ENCODE measurements around the gene THRB.

Gene THRB

GRCh38 chr3:24476871-24477656 is 17.6 kb downstream of the THRB start:
- TF ChIP-seq EZH2 (IDR thresholded peaks at IDR 0.05) = no peak
- no peak for TF ChIP-seq POLR2AphosphoS5 (IDR thresholded peaks at IDR 0.05; ENCODE audit: borderline replicate concordance, low read depth, low read length)
- TF ChIP-seq FOXP2 (optimal IDR thresholded peaks at IDR 0.05; ENCODE audit: control extremely low read depth, extremely low read length, insufficient read depth) = no peak
- H3K27ac ChIP-seq = no peak overlapping the region
- no peaks in the 10 kb centered on the region for H3K36me3 ChIP-seq (ENCODE audit: insufficient read depth, low read length)
- no peak overlapping the region for H3K4me3 ChIP-seq
- DNase-seq (ENCODE audit: low read depth, low spot score) = no peak
- no peak overlapping the region for H3K9ac ChIP-seq (ENCODE audit: insufficient read length)
- H3K9me3 ChIP-seq (ENCODE audit: low read depth, low read length) = no peaks in the 10 kb centered on the region

GRCh38 chr3:24475925-24476324 is 18.7 kb downstream of the THRB start:
- no peak for DNase-seq (ENCODE audit: low read depth, low spot score)
- no peak overlapping the region for H3K4me3 ChIP-seq
- TF ChIP-seq EZH2 (IDR thresholded peaks at IDR 0.05) = no peak
- no peak for TF ChIP-seq POLR2AphosphoS5 (IDR thresholded peaks at IDR 0.05; ENCODE audit: borderline replicate concordance, low read depth, low read length)
- TF ChIP-seq FOXP2 (optimal IDR thresholded peaks at IDR 0.05; ENCODE audit: control extremely low read depth, extremely low read length, insufficient read depth) = no peak

GRCh38 chr3:24474862-24475261 is 19.8 kb downstream of the THRB start:
- Histone ChIP-seq H3K9ac (ENCODE audit: insufficient read length) (no peak overlapping the region), H3K9me3 (ENCODE audit: low read depth, low read length) (no peaks in the 10 kb centered on the region), H3K27ac (no peak overlapping the region), H3K36me3 (ENCODE audit: insufficient read depth, low read length) (no peaks in the 10 kb centered on the region), H3K4me3 (no peak overlapping the region)
- no peak for DNase-seq (ENCODE audit: low read depth, low spot score)
- no peak for TF ChIP-seq EZH2 (IDR thresholded peaks at IDR 0.05)
- no peak for TF ChIP-seq POLR2AphosphoS5 (IDR thresholded peaks at IDR 0.05; ENCODE audit: borderline replicate concordance, low read depth, low read length)
- TF ChIP-seq FOXP2 (optimal IDR thresholded peaks at IDR 0.05; ENCODE audit: control extremely low read depth, extremely low read length, insufficient read depth) = no peak

More at GRCh38 chr3:24475925-24476324, 18.7 kb downstream of the THRB start:
- H3K9ac ChIP-seq (ENCODE audit: insufficient read length) = no peak overlapping the region
- no peaks in the 10 kb centered on the region for H3K9me3 ChIP-seq (ENCODE audit: low read depth, low read length)
- H3K36me3 ChIP-seq (ENCODE audit: insufficient read depth, low read length) = no peaks in the 10 kb centered on the region
- no peak overlapping the region for H3K27ac ChIP-seq

GRCh38 chr3:24472358-24472757 is 22.3 kb downstream of the THRB start:
- no peak for DNase-seq (ENCODE audit: low read depth, low spot score)
- TF ChIP-seq EZH2 (IDR thresholded peaks at IDR 0.05) (no peak), FOXP2 (optimal IDR thresholded peaks at IDR 0.05; ENCODE audit: control extremely low read depth, extremely low read length, insufficient read depth) (no peak), POLR2AphosphoS5 (IDR thresholded peaks at IDR 0.05; ENCODE audit: borderline replicate concordance, low read depth, low read length) (no peak)
- Histone ChIP-seq H3K4me3 (no peak overlapping the region), H3K36me3 (ENCODE audit: insufficient read depth, low read length) (no peaks in the 10 kb centered on the region), H3K27ac (no peak overlapping the region), H3K9ac (ENCODE audit: insufficient read length) (no peak overlapping the region), H3K9me3 (ENCODE audit: low read depth, low read length) (no peaks in the 10 kb centered on the region)

- Histone ChIP-seq H3K4me3 (no peak overlapping the region), H3K9ac (ENCODE audit: insufficient read length) (no peak overlapping the region), H3K27ac (no peak overlapping the region), H3K36me3 (ENCODE audit: insufficient read depth, low read length) (no peaks in the 10 kb centered on the region), H3K9me3 (ENCODE audit: low read depth, low read length) (no peaks in the 10 kb centered on the region)
- no peak for DNase-seq (ENCODE audit: low read depth, low spot score)
- TF ChIP-seq POLR2AphosphoS5 (IDR thresholded peaks at IDR 0.05; ENCODE audit: borderline replicate concordance, low read depth, low read length) = no peak
Observed at GRCh38 chr3:24471486-24471885, 23.2 kb downstream of the THRB start.

- no peak overlapping the region for H3K9ac ChIP-seq (ENCODE audit: insufficient read length)
- H3K27ac ChIP-seq = no peak overlapping the region
- H3K4me3 ChIP-seq = no peak overlapping the region
- DNase-seq (ENCODE audit: low read depth, low spot score) = no peak
- TF ChIP-seq POLR2AphosphoS5 (IDR thresholded peaks at IDR 0.05; ENCODE audit: borderline replicate concordance, low read depth, low read length) = no peak
- TF ChIP-seq EZH2 (IDR thresholded peaks at IDR 0.05) = no peak
- no peak for TF ChIP-seq FOXP2 (optimal IDR thresholded peaks at IDR 0.05; ENCODE audit: control extremely low read depth, extremely low read length, insufficient read depth)
- H3K9me3 ChIP-seq (ENCODE audit: low read depth, low read length) = no peaks in the 10 kb centered on the region
- H3K36me3 ChIP-seq (ENCODE audit: insufficient read depth, low read length) = no peaks in the 10 kb centered on the region
Observed at GRCh38 chr3:24470277-24470676, 24.4 kb downstream of the THRB start.

- H3K9ac ChIP-seq (ENCODE audit: insufficient read length) = no peak overlapping the region
- H3K9me3 ChIP-seq (ENCODE audit: low read depth, low read length) = no peaks in the 10 kb centered on the region
- no peaks in the 10 kb centered on the region for H3K36me3 ChIP-seq (ENCODE audit: insufficient read depth, low read length)
- H3K27ac ChIP-seq = no peak overlapping the region
- H3K4me3 ChIP-seq = no peak overlapping the region
- no peak for TF ChIP-seq POLR2AphosphoS5 (IDR thresholded peaks at IDR 0.05; ENCODE audit: borderline replicate concordance, low read depth, low read length)
- no peak for TF ChIP-seq FOXP2 (optimal IDR thresholded peaks at IDR 0.05; ENCODE audit: control extremely low read depth, extremely low read length, insufficient read depth)
- TF ChIP-seq EZH2 (IDR thresholded peaks at IDR 0.05) = no peak
- no peak for DNase-seq (ENCODE audit: low read depth, low spot score)
Observed at GRCh38 chr3:24464389-24464788, 30.3 kb downstream of the THRB start.

GRCh38 chr3:24462737-24463136 is 31.9 kb downstream of the THRB start:
- H3K27ac ChIP-seq = no peak overlapping the region
- H3K4me3 ChIP-seq = no peak overlapping the region
- no peaks in the 10 kb centered on the region for H3K36me3 ChIP-seq (ENCODE audit: insufficient read depth, low read length)
- DNase-seq (ENCODE audit: low read depth, low spot score) = no peak
- no peak for TF ChIP-seq FOXP2 (optimal IDR thresholded peaks at IDR 0.05; ENCODE audit: control extremely low read depth, extremely low read length, insufficient read depth)
- no peak for TF ChIP-seq POLR2AphosphoS5 (IDR thresholded peaks at IDR 0.05; ENCODE audit: borderline replicate concordance, low read depth, low read length)
- no peak for TF ChIP-seq EZH2 (IDR thresholded peaks at IDR 0.05)
- no peak overlapping the region for H3K9ac ChIP-seq (ENCODE audit: insufficient read length)
- no peaks in the 10 kb centered on the region for H3K9me3 ChIP-seq (ENCODE audit: low read depth, low read length)

- no peak for DNase-seq (ENCODE audit: low read depth, low spot score)
- no peaks in the 10 kb centered on the region for H3K9me3 ChIP-seq (ENCODE audit: low read depth, low read length)
- no peak overlapping the region for H3K4me3 ChIP-seq
- H3K36me3 ChIP-seq (ENCODE audit: insufficient read depth, low read length) = no peaks in the 10 kb centered on the region
- TF ChIP-seq POLR2AphosphoS5 (IDR thresholded peaks at IDR 0.05; ENCODE audit: borderline replicate concordance, low read depth, low read length) = no peak
- no peak for TF ChIP-seq FOXP2 (optimal IDR thresholded peaks at IDR 0.05; ENCODE audit: control extremely low read depth, extremely low read length, insufficient read depth)
- no peak for TF ChIP-seq EZH2 (IDR thresholded peaks at IDR 0.05)
- no peak overlapping the region for H3K9ac ChIP-seq (ENCODE audit: insufficient read length)
- H3K27ac ChIP-seq = no peak overlapping the region
Observed at GRCh38 chr3:24460974-24461373, 33.7 kb downstream of the THRB start.
